KMS-11 (cell line): ENCODE measurements around the gene LARGE1.

Experiments
- H2AFZ ChIP-seq: fragments of 200-600 bp; sonication (generic); 2 replicates; pipeline ENCODE4 v1.6.1; 2016; ENCODE audit warnings: antibody characterized with exemption, mixed run types, low read depth
- H3K27ac ChIP-seq: fragments of 200-600 bp; sonication (generic); 2 replicates; pipeline ENCODE4 v1.6.1; 2016; ENCODE audit warnings: mild to moderate bottlenecking, mixed run types
- H3K27me3 ChIP-seq: fragments of 200-600 bp; sonication (generic); 2 replicates; pipeline ENCODE4 v1.6.1; 2017; ENCODE audit warnings: mild to moderate bottlenecking, low read depth, mixed run types, moderate library complexity; ENCODE audit not compliant: insufficient read depth
- H3K36me3 ChIP-seq: fragments of 200-600 bp; sonication (generic); 2 replicates; pipeline ENCODE4 v1.6.1; 2017; ENCODE audit warnings: mild to moderate bottlenecking, mixed run types; ENCODE audit not compliant: insufficient read depth
- H3K4me1 ChIP-seq: fragments of 200-600 bp; sonication (generic); 2 replicates; pipeline ENCODE4 v1.6.1; 2016; ENCODE audit warnings: mild to moderate bottlenecking, low read depth, mixed run types; ENCODE audit not compliant: poor library complexity, severe bottlenecking
- H3K4me2 ChIP-seq: fragments of 200-600 bp; sonication (generic); 2 replicates; pipeline ENCODE4 v1.7.0; 2016; ENCODE audit warnings: mild to moderate bottlenecking, mixed run types
- H3K4me3 ChIP-seq: fragments of 200-600 bp; sonication (generic); IDR thresholded peaks from 2 replicates; pipeline ENCODE4 v1.6.1; 2017; ENCODE audit warnings: low read depth, low read length, mixed read lengths; ENCODE audit not compliant: insufficient read depth
- H3K79me2 ChIP-seq: fragments of 200-600 bp; sonication (generic); 2 replicates; pipeline ENCODE4 v1.6.1; 2016; ENCODE audit warnings: low read depth, mixed run types; ENCODE audit not compliant: insufficient read depth
- H3K9ac ChIP-seq: fragments of 200-600 bp; sonication (generic); 2 replicates; pipeline ENCODE4 v1.6.1; 2016; ENCODE audit warnings: mild to moderate bottlenecking, mixed run types
- H4K20me1 ChIP-seq: fragments of 200-600 bp; sonication (generic); 2 replicates; pipeline ENCODE4 v1.6.1; 2016; ENCODE audit warnings: mild to moderate bottlenecking, mixed run types; ENCODE audit not compliant: insufficient read depth
- CTCF ChIP-seq: fragments of 200-600 bp; sonication (generic); conservative IDR thresholded peaks from 2 replicates; pipeline ENCODE4 v1.6.1; 2017; ENCODE audit warnings: low read depth, mild to moderate bottlenecking, antibody characterized with exemption, low read length, moderate library complexity, mixed read lengths

LARGE1 gene

GRCh38 chr22:33887173-33887572 lies 33.1 kb downstream of the LARGE1 start:
- no peaks in the 10 kb centered on the region for H3K79me2 ChIP-seq
- H4K20me1 ChIP-seq: no peaks in the 10 kb centered on the region
- no peak overlapping the region for H3K4me3 ChIP-seq
- H2AFZ ChIP-seq: no peak overlapping the region
- no peaks in the 10 kb centered on the region for H3K4me1 ChIP-seq
- no peak overlapping the region for H3K27ac ChIP-seq
- no peak overlapping the region for H3K9ac ChIP-seq
- no peak overlapping the region for H3K4me2 ChIP-seq
- no peaks in the 10 kb centered on the region for H3K36me3 ChIP-seq
- no peak for TF ChIP-seq CTCF
- H3K27me3 ChIP-seq: no peaks in the 10 kb centered on the region

- Histone ChIP-seq H3K27me3 (no peaks in the 10 kb centered on the region), H3K9ac (no peak overlapping the region), H4K20me1 (no peaks in the 10 kb centered on the region), H3K27ac (no peak overlapping the region), H2AFZ (no peak overlapping the region), H3K4me1 (no peaks in the 10 kb centered on the region), H3K79me2 (no peaks in the 10 kb centered on the region), H3K4me3 (no peak overlapping the region), H3K36me3 (no peaks in the 10 kb centered on the region), H3K4me2 (no peak overlapping the region)
- TF ChIP-seq CTCF: no peak
Observed at GRCh38 chr22:33886696-33887095, 33.6 kb downstream of the LARGE1 start.

GRCh38 chr22:33884829-33885228 lies 35.4 kb downstream of the LARGE1 start:
- H3K27ac ChIP-seq: no peak overlapping the region
- no peak overlapping the region for H3K4me3 ChIP-seq
- H3K27me3 ChIP-seq: no peaks in the 10 kb centered on the region
- H3K9ac ChIP-seq: no peak overlapping the region
- no peak for TF ChIP-seq CTCF
- H4K20me1 ChIP-seq: no peaks in the 10 kb centered on the region
- no peaks in the 10 kb centered on the region for H3K79me2 ChIP-seq
- no peaks in the 10 kb centered on the region for H3K4me1 ChIP-seq
- H3K36me3 ChIP-seq: no peaks in the 10 kb centered on the region
- no peak overlapping the region for H2AFZ ChIP-seq
- H3K4me2 ChIP-seq: no peak overlapping the region

GRCh38 chr22:33883961-33884808 lies 36.1 kb downstream of the LARGE1 start:
- Histone ChIP-seq H3K36me3 (no peaks in the 10 kb centered on the region), H2AFZ (no peak overlapping the region), H3K4me3 (no peak overlapping the region), H4K20me1 (no peaks in the 10 kb centered on the region), H3K4me2 (no peak overlapping the region), H3K79me2 (no peaks in the 10 kb centered on the region), H3K27ac (no peak overlapping the region), H3K27me3 (no peaks in the 10 kb centered on the region), H3K4me1 (no peaks in the 10 kb centered on the region), H3K9ac (no peak overlapping the region)
- no peak for TF ChIP-seq CTCF
